Left lung (tissue), 10 donors: ENCODE data around the gene RASA2. TPM values are rescaled to one million over a fixed set of nuclear protein-coding genes. Genes with fewer than 3 reads are reported as not detected.

Source experiments
- ATAC-seq: fragments of 200-7000 bp; cut with Tn5 transposase; one replicate; pipeline ENCODE4 v1.9.1; 2020; ENCODE audit warnings: moderate library complexity
- DNase-seq, 4 donors: peaks; one replicate each; pipeline ENCODE4 v3.0.0-alpha.2; 2013 to 2020
- H3K27ac ChIP-seq, 2 donors: fragments of 200-600 bp; sonication (generic) in 1 of 2; one replicate each; pipeline versions ENCODE4 v1.5.0 to v1.8.0; 2020 to 2021
- H3K27me3 ChIP-seq, 2 donors: fragments of 200-600 bp; sonication (generic) in 1 of 2; one replicate each; pipeline versions ENCODE4 v1.5.0 to v1.8.0; 2020 to 2021
- H3K36me3 ChIP-seq, 2 donors: fragments of 200-600 bp; sonication (generic) in 1 of 2; one replicate each; pipeline versions ENCODE4 v1.5.0 to v1.8.0; 2020 to 2021
- H3K4me1 ChIP-seq, 2 donors: fragments of 200-600 bp; one replicate each; pipeline ENCODE4 v1.8.0; 2021
- H3K4me3 ChIP-seq, 2 donors: fragments of 200-600 bp; sonication (generic) in 1 of 2; one replicate each; pipeline versions ENCODE4 v1.5.0 to v1.8.0; 2020 to 2021; ENCODE audit warnings: mild to moderate bottlenecking in 1 of 2
- H3K9me3 ChIP-seq, 2 donors: fragments of 200-600 bp; sonication (generic) in 1 of 2; one replicate each; pipeline versions ENCODE4 v1.5.0 to v1.8.0; 2020 to 2021
- CTCF ChIP-seq, 2 donors: fragments of 200-600 bp; sonication (generic) in 1 of 2; IDR thresholded peaks; one replicate each; pipeline versions ENCODE4 v1.5.0 to v1.8.0; 2021; ENCODE audit warnings: antibody characterized with exemption in 2 of 2
- intact Hi-C, 2 donors: fragments of 100-400 bp; cut with DNase I; formaldehyde crosslinking; loops; one replicate each; pipeline versions ENCODE4 v1.11.2 to v1.14.2; 2022
- polyA plus RNA-seq, 6 donors: library from polyadenylated mRNA; unstranded; fragments of 120-200 nt; gene quantifications; one replicate each; pipeline ENCODE4 v1.2.1, GENCODE V29; 2013; ENCODE audit not compliant: insufficient read length in 6 of 6
- total RNA-seq, 2 donors: library from RNA; stranded (reverse); fragmentation: NEBNext Ultra II Directional; extraction: Animal tissue kit (Norgen Biotek cat#: 25700); gene quantifications; one replicate each; pipeline ENCODE4 v1.2.1, GENCODE V29; 2021
- donor health status: DM: no; HTN: yes; CAD: no.
- donor health status: DM: no; HTN: no; CAD: no.

The RASA2 gene
- total and polyA plus RNA-seq, 8 donors = 17.2 to 29.3 (median 25.2) TPM

- ATAC-seq (peak; percentile 15), DNase-seq (no peak)
- H3K27me3 ChIP-seq = no peaks in the 10 kb centered on the region
- no peak overlapping the region for H3K4me3 ChIP-seq
- H3K36me3 ChIP-seq = no peaks in the 10 kb centered on the region
- TF ChIP-seq CTCF (IDR thresholded peaks at IDR 0.05) = no peak
- H3K9me3 ChIP-seq = peaks cover 0 to 19% of the 10 kb centered on the region in 2 donors
- no peak overlapping the region for H3K27ac ChIP-seq
- intact Hi-C loops = no loop called here
- H3K4me1 ChIP-seq = no peaks in the 10 kb centered on the region
Observed at GRCh38 chr3:141465221-141465620, 21.6 kb upstream of the RASA2 start.

GRCh38 chr3:141466633-141467169, 20.1 kb upstream of the RASA2 start:
- no peak for TF ChIP-seq CTCF (IDR thresholded peaks at IDR 0.05)
- Histone ChIP-seq H3K4me1 (no peaks in the 10 kb centered on the region), H3K36me3 (no peaks in the 10 kb centered on the region), H3K27me3 (no peaks in the 10 kb centered on the region), H3K9me3 (peaks cover 0 to 19% of the 10 kb centered on the region in 2 donors), H3K27ac (no peak overlapping the region), H3K4me3 (no peak overlapping the region)
- intact Hi-C loops = no loop called here
- no peak for DNase-seq
- ATAC-seq = no peak

- Histone ChIP-seq H3K4me1 (peaks cover 0 to 3% of the 10 kb centered on the region in 2 donors), H3K27me3 (no peaks in the 10 kb centered on the region), H3K4me3 (no peak overlapping the region), H3K27ac (no peak overlapping the region), H3K36me3 (no peaks in the 10 kb centered on the region), H3K9me3 (peaks cover 0 to 11% of the 10 kb centered on the region in 2 donors)
- no peak for TF ChIP-seq CTCF (IDR thresholded peaks at IDR 0.05)
- ATAC-seq = no peak
- DNase-seq = no peak
- intact Hi-C loops = loop anchor here in 1 of 2 donors (5.0 kb wide), 1 partner anchor 88 kb away; no protein-coding TSS in a partner anchor
Observed at GRCh38 chr3:141469720-141470119, 17.1 kb upstream of the RASA2 start.

GRCh38 chr3:141471160-141471559, 15.7 kb upstream of the RASA2 start:
- no peak for ATAC-seq
- no peak for DNase-seq
- peaks cover 0 to 17% of the 10 kb centered on the region in 2 donors for H3K4me1 ChIP-seq
- no peak overlapping the region for H3K27ac ChIP-seq
- no peaks in the 10 kb centered on the region for H3K36me3 ChIP-seq
- H3K9me3 ChIP-seq = peaks cover 0 to 4% of the 10 kb centered on the region in 2 donors
- H3K4me3 ChIP-seq = no peak overlapping the region
- intact Hi-C loops = loop anchor here in 1 of 2 donors (5.0 kb wide), 1 partner anchor 86 kb away; no protein-coding TSS in a partner anchor
- TF ChIP-seq CTCF (IDR thresholded peaks at IDR 0.05) = no peak
- no peaks in the 10 kb centered on the region for H3K27me3 ChIP-seq

GRCh38 chr3:141476033-141476432, 10.8 kb upstream of the RASA2 start:
- DNase-seq = no peak
- H3K4me1 ChIP-seq = peaks cover 0 to 17% of the 10 kb centered on the region in 2 donors
- no peaks in the 10 kb centered on the region for H3K36me3 ChIP-seq
- intact Hi-C loops = no loop called here
- H3K4me3 ChIP-seq = no peak overlapping the region
- ATAC-seq = no peak
- no peaks in the 10 kb centered on the region for H3K9me3 ChIP-seq
- TF ChIP-seq CTCF (IDR thresholded peaks at IDR 0.05) = no peak
- H3K27me3 ChIP-seq = no peaks in the 10 kb centered on the region
- no peak overlapping the region for H3K27ac ChIP-seq
